SK-N-SH treated with all-trans-retinoic acid at 6 μM for 48 hours (cell line): ENCODE measurements around the gene CAPG.

Experiments
- ATAC-seq: fragments of 200-7000 bp; cut with Tn5 transposase; 3 replicates; pipeline ENCODE4 v1.9.1; 2020; ENCODE audit warnings: mild to moderate bottlenecking, moderate library complexity
- ARNTL ChIP-seq: fragments of 450-650 bp; formaldehyde crosslinking; IDR thresholded peaks from 2 replicates; pipeline ENCODE4 v1.5.0; 2020; ENCODE audit warnings: low read depth, mild to moderate bottlenecking, moderate library complexity, borderline replicate concordance
- CSDC2 ChIP-seq: fragments of 250-450 bp; sonication (Bioruptor Pico); IDR thresholded peaks from 2 replicates; pipeline ENCODE4 v1.5.0; 2020; ENCODE audit warnings: mild to moderate bottlenecking, moderate library complexity
- ESRRG ChIP-seq: fragments of 250-450 bp; sonication (Bioruptor Pico); IDR thresholded peaks from 2 replicates; pipeline ENCODE4 v1.6.1; 2021; ENCODE audit warnings: mild to moderate bottlenecking
- GLIS3 ChIP-seq: fragments of 250-450 bp; sonication (Bioruptor Pico); IDR thresholded peaks from 2 replicates; pipeline ENCODE4 v1.5.0; 2020; ENCODE audit warnings: mild to moderate bottlenecking, moderate library complexity
- ISL1 ChIP-seq: fragments of 250-450 bp; sonication (Bioruptor Pico); IDR thresholded peaks from 2 replicates; pipeline ENCODE4 v2.1.2; 2022; ENCODE audit warnings: mild to moderate bottlenecking, moderate library complexity
- OSR1 ChIP-seq: fragments of 250-450 bp; sonication (Bioruptor Pico); IDR thresholded peaks from 2 replicates; pipeline ENCODE4 v1.8.0; 2022; ENCODE audit warnings: moderate library complexity, mild to moderate bottlenecking, inconsistent platforms
- PPARA ChIP-seq: fragments of 250-450 bp; sonication (Bioruptor Pico); IDR thresholded peaks from 2 replicates; pipeline ENCODE4 v1.5.0; 2020; ENCODE audit warnings: mild to moderate bottlenecking, borderline replicate concordance
- RARB ChIP-seq: fragments of 250-450 bp; sonication (Bioruptor Pico); IDR thresholded peaks from 2 replicates; pipeline ENCODE4 v1.8.0; 2021; ENCODE audit warnings: mild to moderate bottlenecking, moderate library complexity
- SNAI2 ChIP-seq: fragments of 250-450 bp; sonication (Bioruptor Pico); IDR thresholded peaks from 2 replicates; pipeline ENCODE4 v1.5.0; 2020; ENCODE audit warnings: mild to moderate bottlenecking, moderate library complexity
- TCF4 ChIP-seq: fragments of 250-450 bp; sonication (Bioruptor Pico); IDR thresholded peaks from 2 replicates; pipeline ENCODE4 v1.8.0; 2021; ENCODE audit warnings: mild to moderate bottlenecking, moderate library complexity, borderline replicate concordance
- TOX ChIP-seq: fragments of 250-450 bp; sonication (Bioruptor Pico); IDR thresholded peaks from 2 replicates; pipeline ENCODE4 v1.8.0; 2021; ENCODE audit warnings: mild to moderate bottlenecking, moderate library complexity, borderline replicate concordance
- ZC3H10 ChIP-seq: fragments of 250-450 bp; sonication (Bioruptor Pico); IDR thresholded peaks from 2 replicates; pipeline ENCODE4 v1.5.1; 2021; ENCODE audit warnings: mild to moderate bottlenecking, moderate library complexity
- ZFP3 ChIP-seq: fragments of 250-450 bp; sonication (Bioruptor Pico); IDR thresholded peaks from 2 replicates; pipeline ENCODE4 v1.5.0; 2020; ENCODE audit warnings: mild to moderate bottlenecking, moderate library complexity
- ZFP30 ChIP-seq: fragments of 450-650 bp; formaldehyde crosslinking; IDR thresholded peaks from 2 replicates; pipeline ENCODE4 v1.5.0; 2022; ENCODE audit warnings: mild to moderate bottlenecking, moderate library complexity
- ZNF565 ChIP-seq: fragments of 450-650 bp; formaldehyde crosslinking; conservative IDR thresholded peaks from 2 replicates; pipeline ENCODE4 v1.5.0; 2020; ENCODE audit warnings: low read depth, mild to moderate bottlenecking, moderate library complexity
- ZNF70 ChIP-seq: fragments of 450-650 bp; formaldehyde crosslinking; IDR thresholded peaks from 2 replicates; pipeline ENCODE4 v1.5.0; 2020; ENCODE audit warnings: mild to moderate bottlenecking, moderate library complexity
- ZNF8 ChIP-seq: fragments of 450-650 bp; formaldehyde crosslinking; IDR thresholded peaks from 2 replicates; pipeline ENCODE4 v1.5.0; 2020; ENCODE audit warnings: mild to moderate bottlenecking, moderate library complexity
- TF ChIP-seq, protein P1 (sequence below): fragments of 250-450 bp; sonication (Bioruptor Pico); IDR thresholded peaks from 2 replicates; pipeline ENCODE4 v1.5.0; 2020; ENCODE audit warnings: mild to moderate bottlenecking, moderate library complexity
- TF ChIP-seq, protein P2 (sequence below): fragments of 250-450 bp; sonication (Bioruptor Pico); IDR thresholded peaks from 2 replicates; pipeline ENCODE4 v1.8.0; 2020; ENCODE audit warnings: mild to moderate bottlenecking, moderate library complexity, borderline replicate concordance
- TF ChIP-seq, protein P3 (sequence below): fragments of 250-450 bp; sonication (Bioruptor Pico); IDR thresholded peaks from 2 replicates; pipeline ENCODE4 v1.5.1; 2021; ENCODE audit warnings: mild to moderate bottlenecking, moderate library complexity
- TF ChIP-seq, protein P4 (sequence below): fragments of 250-450 bp; sonication (Bioruptor Pico); IDR thresholded peaks from 2 replicates; pipeline ENCODE4 v1.8.0; 2021; ENCODE audit warnings: low read depth, mild to moderate bottlenecking, moderate library complexity, borderline replicate concordance

Gene CAPG

DNA sequence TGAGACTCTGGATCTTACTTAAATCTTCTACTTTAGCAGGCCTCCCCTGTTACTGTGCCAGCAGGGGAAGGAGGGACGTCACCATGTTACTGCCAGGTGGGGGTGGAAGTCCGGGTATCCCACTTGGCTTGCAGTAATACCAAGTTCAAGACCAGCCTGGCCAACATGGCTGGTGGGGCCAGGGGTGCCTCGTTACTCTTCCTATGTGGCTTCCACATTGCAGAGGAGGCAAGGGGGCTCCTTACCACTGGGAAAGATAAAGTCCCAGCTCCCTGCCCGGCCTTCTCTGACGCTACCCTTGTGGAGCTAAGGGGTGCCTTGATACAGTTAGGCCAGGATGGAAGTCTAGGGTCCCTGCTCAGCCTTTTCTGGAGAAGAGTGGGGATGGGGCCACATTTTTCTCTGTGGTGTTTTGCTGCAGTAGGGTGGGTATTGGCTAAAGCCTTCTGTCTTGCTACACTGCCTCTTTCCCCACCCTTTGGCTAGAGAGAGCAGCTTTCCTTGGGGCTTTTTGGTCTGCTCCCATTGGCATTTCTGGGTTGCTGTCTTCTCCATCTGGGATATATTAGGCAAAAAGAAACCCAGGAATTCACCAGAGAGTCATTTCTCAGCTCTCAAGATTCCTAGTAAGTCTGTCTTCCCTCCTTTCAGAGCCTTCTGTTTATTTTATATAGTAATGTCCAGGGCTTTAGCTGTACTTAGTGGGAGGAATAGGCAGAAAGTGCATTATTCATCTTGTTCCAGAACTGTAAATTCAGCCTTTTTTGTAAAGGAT lies 33.7 kb downstream of the CAPG start:
- TF ChIP-seq, protein P1, sequence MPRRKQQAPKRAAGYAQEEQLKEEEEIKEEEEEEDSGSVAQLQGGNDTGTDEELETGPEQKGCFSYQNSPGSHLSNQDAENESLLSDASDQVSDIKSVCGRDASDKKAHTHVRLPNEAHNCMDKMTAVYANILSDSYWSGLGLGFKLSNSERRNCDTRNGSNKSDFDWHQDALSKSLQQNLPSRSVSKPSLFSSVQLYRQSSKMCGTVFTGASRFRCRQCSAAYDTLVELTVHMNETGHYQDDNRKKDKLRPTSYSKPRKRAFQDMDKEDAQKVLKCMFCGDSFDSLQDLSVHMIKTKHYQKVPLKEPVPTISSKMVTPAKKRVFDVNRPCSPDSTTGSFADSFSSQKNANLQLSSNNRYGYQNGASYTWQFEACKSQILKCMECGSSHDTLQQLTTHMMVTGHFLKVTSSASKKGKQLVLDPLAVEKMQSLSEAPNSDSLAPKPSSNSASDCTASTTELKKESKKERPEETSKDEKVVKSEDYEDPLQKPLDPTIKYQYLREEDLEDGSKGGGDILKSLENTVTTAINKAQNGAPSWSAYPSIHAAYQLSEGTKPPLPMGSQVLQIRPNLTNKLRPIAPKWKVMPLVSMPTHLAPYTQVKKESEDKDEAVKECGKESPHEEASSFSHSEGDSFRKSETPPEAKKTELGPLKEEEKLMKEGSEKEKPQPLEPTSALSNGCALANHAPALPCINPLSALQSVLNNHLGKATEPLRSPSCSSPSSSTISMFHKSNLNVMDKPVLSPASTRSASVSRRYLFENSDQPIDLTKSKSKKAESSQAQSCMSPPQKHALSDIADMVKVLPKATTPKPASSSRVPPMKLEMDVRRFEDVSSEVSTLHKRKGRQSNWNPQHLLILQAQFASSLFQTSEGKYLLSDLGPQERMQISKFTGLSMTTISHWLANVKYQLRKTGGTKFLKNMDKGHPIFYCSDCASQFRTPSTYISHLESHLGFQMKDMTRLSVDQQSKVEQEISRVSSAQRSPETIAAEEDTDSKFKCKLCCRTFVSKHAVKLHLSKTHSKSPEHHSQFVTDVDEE: no peak
- TF ChIP-seq PPARA (CRISPR knock-in tag) (no peak), ISL1 (CRISPR knock-in tag) (no peak), TCF4 (CRISPR knock-in tag) (no peak), ZNF70 (no peak), CSDC2 (CRISPR knock-in tag) (no peak), OSR1 (CRISPR knock-in tag) (no peak), ARNTL (CRISPR knock-in tag) (no peak), ZNF8 (CRISPR knock-in tag) (no peak), RARB (CRISPR knock-in tag) (no peak), ZNF565 (CRISPR knock-in tag) (no peak)
- TF ChIP-seq, protein P2, sequence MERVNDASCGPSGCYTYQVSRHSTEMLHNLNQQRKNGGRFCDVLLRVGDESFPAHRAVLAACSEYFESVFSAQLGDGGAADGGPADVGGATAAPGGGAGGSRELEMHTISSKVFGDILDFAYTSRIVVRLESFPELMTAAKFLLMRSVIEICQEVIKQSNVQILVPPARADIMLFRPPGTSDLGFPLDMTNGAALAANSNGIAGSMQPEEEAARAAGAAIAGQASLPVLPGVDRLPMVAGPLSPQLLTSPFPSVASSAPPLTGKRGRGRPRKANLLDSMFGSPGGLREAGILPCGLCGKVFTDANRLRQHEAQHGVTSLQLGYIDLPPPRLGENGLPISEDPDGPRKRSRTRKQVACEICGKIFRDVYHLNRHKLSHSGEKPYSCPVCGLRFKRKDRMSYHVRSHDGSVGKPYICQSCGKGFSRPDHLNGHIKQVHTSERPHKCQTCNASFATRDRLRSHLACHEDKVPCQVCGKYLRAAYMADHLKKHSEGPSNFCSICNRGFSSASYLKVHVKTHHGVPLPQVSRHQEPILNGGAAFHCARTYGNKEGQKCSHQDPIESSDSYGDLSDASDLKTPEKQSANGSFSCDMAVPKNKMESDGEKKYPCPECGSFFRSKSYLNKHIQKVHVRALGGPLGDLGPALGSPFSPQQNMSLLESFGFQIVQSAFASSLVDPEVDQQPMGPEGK (CRISPR knock-in tag): no peak
- TF ChIP-seq, protein P3, sequence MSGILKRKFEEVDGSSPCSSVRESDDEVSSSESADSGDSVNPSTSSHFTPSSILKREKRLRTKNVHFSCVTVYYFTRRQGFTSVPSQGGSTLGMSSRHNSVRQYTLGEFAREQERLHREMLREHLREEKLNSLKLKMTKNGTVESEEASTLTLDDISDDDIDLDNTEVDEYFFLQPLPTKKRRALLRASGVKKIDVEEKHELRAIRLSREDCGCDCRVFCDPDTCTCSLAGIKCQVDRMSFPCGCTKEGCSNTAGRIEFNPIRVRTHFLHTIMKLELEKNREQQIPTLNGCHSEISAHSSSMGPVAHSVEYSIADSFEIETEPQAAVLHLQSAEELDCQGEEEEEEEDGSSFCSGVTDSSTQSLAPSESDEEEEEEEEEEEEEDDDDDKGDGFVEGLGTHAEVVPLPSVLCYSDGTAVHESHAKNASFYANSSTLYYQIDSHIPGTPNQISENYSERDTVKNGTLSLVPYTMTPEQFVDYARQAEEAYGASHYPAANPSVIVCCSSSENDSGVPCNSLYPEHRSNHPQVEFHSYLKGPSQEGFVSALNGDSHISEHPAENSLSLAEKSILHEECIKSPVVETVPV (CRISPR knock-in tag): no peak
- ATAC-seq: no peak

DNA sequence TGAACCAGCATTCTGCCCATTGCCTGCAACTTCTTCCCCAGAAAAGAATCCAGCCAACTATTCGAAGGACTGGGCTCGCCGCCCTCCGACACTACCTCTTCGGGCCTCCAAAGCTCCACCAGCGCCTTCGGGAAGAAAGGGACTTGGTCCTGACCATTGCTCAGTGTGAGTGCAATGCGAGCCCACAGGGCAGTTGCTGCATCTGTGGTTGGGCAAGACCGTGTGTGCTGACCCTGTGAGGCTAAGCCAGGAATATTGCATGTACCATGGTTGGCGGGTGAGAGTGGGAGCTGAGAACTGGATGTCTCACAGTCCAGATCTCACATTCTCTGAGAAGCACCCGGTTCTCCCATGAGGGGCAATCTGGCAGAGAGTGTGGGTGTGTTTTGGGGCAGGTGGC lies 39.1 kb downstream of the CAPG start:
- ATAC-seq: no peak
- TF ChIP-seq, protein P3 (CRISPR knock-in tag): no peak
- no peak for TF ChIP-seq ARNTL (CRISPR knock-in tag)
- TF ChIP-seq TCF4 (CRISPR knock-in tag): no peak
- TF ChIP-seq ZFP30: no peak
- TF ChIP-seq CSDC2 (CRISPR knock-in tag): no peak
- no peak for TF ChIP-seq ESRRG (CRISPR knock-in tag)
- no peak for TF ChIP-seq ZNF70
- TF ChIP-seq, protein P1: no peak
- TF ChIP-seq GLIS3 (CRISPR knock-in tag): no peak
- no peak for TF ChIP-seq ZC3H10 (CRISPR knock-in tag)
- TF ChIP-seq ZNF8 (CRISPR knock-in tag): no peak
- TF ChIP-seq, protein P4, sequence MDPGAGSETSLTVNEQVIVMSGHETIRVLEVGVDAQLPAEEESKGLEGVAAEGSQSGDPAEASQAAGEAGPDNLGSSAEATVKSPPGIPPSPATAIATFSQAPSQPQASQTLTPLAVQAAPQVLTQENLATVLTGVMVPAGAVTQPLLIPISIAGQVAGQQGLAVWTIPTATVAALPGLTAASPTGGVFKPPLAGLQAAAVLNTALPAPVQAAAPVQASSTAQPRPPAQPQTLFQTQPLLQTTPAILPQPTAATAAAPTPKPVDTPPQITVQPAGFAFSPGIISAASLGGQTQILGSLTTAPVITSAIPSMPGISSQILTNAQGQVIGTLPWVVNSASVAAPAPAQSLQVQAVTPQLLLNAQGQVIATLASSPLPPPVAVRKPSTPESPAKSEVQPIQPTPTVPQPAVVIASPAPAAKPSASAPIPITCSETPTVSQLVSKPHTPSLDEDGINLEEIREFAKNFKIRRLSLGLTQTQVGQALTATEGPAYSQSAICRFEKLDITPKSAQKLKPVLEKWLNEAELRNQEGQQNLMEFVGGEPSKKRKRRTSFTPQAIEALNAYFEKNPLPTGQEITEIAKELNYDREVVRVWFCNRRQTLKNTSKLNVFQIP: no peak
- no peak for TF ChIP-seq ZNF565 (CRISPR knock-in tag)
- no peak for TF ChIP-seq ZFP3
- TF ChIP-seq TOX (CRISPR knock-in tag): no peak
- TF ChIP-seq SNAI2 (CRISPR knock-in tag): no peak
- TF ChIP-seq OSR1 (CRISPR knock-in tag): no peak
